ENCODE data around the gene USP17L26. TPM values are rescaled to one million over a fixed set of nuclear protein-coding genes. Genes with fewer than 3 reads are reported as not detected.
"Not testable (repeated sequence)": the region's sequence is repeated elsewhere in the genome, so short reads cannot be mapped to it uniquely, and the experiment has no call there.

The USP17L26 gene
- total RNA-seq (2014; rRNA removed; shearing (Covaris generic)), result not detected in 2 replicates
- total RNA-seq (2022), result not detected in 2 replicates
- Bru-seq, nascent RNA, result not detected
- not detected for BruChase-seq, experiment 1, labeled RNA remaining after a 6-hour chase
- BruChase-seq, experiment 2, labeled RNA remaining after a 2-hour chase, result not detected
- long read RNA-seq, result 0 reads

DNA sequence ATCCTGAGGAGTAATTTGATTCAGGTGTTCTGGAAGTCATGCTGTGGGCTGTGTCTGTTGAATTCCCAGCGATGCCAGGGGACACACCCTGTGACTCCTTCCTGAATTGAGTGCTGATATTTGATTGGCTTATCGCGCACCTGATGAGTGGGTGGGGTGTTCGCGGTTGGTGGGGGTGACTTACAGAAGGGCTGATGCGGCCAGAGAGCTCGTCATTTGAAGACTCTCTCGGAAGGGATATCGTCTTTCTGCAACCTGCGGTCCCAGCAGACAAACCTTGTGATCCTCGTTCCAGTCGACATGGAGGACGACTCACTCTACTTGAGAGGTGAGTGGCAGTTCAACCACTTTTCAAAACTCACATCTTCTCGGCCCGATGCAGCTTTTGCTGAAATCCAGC, at the start of gene USP17L26:
Gene USP17L26, plus strand, starts transcription at position 301 of the 400 bp plus-strand sequence. Its CDS starts 0 bp downstream, at position 301.
- intact Hi-C loops (cut with micrococcal nuclease; ENCODE audit: unreplicated experiment); BruUV-seq (replicated peaks): not testable (repeated sequence)

DNA sequence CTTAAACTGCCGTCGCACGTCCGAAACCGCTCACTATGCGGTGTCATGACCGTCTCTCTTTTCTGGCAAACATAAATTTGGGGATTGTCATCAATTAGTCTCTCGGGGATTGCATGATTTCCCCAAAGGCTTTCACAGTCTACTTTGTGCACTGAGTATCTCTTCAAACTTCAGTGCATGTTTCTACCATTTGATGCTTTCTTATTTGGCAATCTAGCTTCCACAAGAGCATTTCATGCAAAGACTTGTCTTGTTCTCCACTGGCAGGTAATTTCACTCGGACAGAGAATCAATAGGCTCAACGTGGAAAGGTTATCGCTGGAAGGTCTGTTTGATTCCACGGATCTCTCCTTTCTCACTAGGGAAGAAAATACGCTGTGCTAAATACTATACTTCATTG, 10.3 kb upstream of the USP17L26 start:
- H3K36me3 ChIP-seq (ENCODE audit: insufficient read depth, low read length); CTCF ChIA-PET (ENCODE audit: unreplicated experiment); H3K9me2 ChIP-seq (ENCODE audit: insufficient read depth, low read length); BruUV-seq (replicated peaks); H2AFZ ChIP-seq (ENCODE audit: low read length); H3K9me3 ChIP-seq (ENCODE audit: low read length); intact Hi-C loops (cut with micrococcal nuclease; ENCODE audit: unreplicated experiment); H3K79me2 ChIP-seq (ENCODE audit: insufficient read depth, low read depth, low read length); H3K4me3 ChIP-seq (ENCODE audit: low read depth, low read length, poor library complexity, severe bottlenecking); DNase-seq (ENCODE audit: low spot score); H3K27ac ChIP-seq (ENCODE audit: low read depth, low read length, poor library complexity, severe bottlenecking); H3K4me1 ChIP-seq (ENCODE audit: insufficient read depth, low read length, poor library complexity, severe bottlenecking); POLR2A ChIA-PET; H4K20me1 ChIP-seq (ENCODE audit: insufficient read depth, low read length); H3K4me2 ChIP-seq (ENCODE audit: low read length): not testable (repeated sequence)

More for the DNA sequence above, at the start of gene USP17L26:
- H3K4me1 ChIP-seq (ENCODE audit: insufficient read depth, low read length, poor library complexity, severe bottlenecking); POLR2A ChIA-PET; H3K27ac ChIP-seq (ENCODE audit: low read depth, low read length, poor library complexity, severe bottlenecking); CTCF ChIA-PET (ENCODE audit: unreplicated experiment); H3K4me3 ChIP-seq (ENCODE audit: low read depth, low read length, poor library complexity, severe bottlenecking); H3K36me3 ChIP-seq (ENCODE audit: insufficient read depth, low read length); H3K9me3 ChIP-seq (ENCODE audit: low read length); H4K20me1 ChIP-seq (ENCODE audit: insufficient read depth, low read length); H3K9me2 ChIP-seq (ENCODE audit: insufficient read depth, low read length); DNase-seq (ENCODE audit: low spot score); H3K4me2 ChIP-seq (ENCODE audit: low read length); H3K79me2 ChIP-seq (ENCODE audit: insufficient read depth, low read depth, low read length); H2AFZ ChIP-seq (ENCODE audit: low read length): not testable (repeated sequence)

DNA sequence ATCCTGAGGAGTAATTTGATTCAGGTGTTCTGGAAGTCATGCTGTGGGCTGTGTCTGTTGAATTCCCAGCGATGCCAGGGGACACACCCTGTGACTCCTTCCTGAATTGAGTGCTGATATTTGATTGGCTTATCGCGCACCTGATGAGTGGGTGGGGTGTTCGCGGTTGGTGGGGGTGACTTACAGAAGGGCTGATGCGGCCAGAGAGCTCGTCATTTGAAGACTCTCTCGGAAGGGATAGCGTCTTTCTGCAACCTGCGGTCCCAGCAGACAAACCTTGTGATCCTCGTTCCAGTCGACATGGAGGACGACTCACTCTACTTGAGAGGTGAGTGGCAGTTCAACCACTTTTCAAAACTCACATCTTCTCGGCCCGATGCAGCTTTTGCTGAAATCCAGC, 9.6 kb upstream of the USP17L26 start, which contains the start of gene USP17L24:
Gene USP17L24, plus strand, starts transcription at position 301 of the 400 bp plus-strand sequence. Its CDS starts 0 bp downstream, at position 301.
- H2AFZ ChIP-seq (ENCODE audit: low read length); CTCF ChIA-PET (ENCODE audit: unreplicated experiment); H3K4me3 ChIP-seq (ENCODE audit: low read depth, low read length, poor library complexity, severe bottlenecking); intact Hi-C loops (cut with micrococcal nuclease; ENCODE audit: unreplicated experiment); H3K9me3 ChIP-seq (ENCODE audit: low read length); H3K36me3 ChIP-seq (ENCODE audit: insufficient read depth, low read length); H3K4me2 ChIP-seq (ENCODE audit: low read length); H3K79me2 ChIP-seq (ENCODE audit: insufficient read depth, low read depth, low read length); H3K27ac ChIP-seq (ENCODE audit: low read depth, low read length, poor library complexity, severe bottlenecking); POLR2A ChIA-PET; BruUV-seq (replicated peaks); DNase-seq (ENCODE audit: low spot score); H3K4me1 ChIP-seq (ENCODE audit: insufficient read depth, low read length, poor library complexity, severe bottlenecking); H4K20me1 ChIP-seq (ENCODE audit: insufficient read depth, low read length); H3K9me2 ChIP-seq (ENCODE audit: insufficient read depth, low read length): not testable (repeated sequence)

GRCh38 chr4:9329611-9330010, 4.8 kb upstream of the USP17L26 start, which contains the start of gene USP17L25:
USP17L25 (plus strand) TSS chr4:9329911; CDS start chr4:9329911, 0 bp downstream.
- H2AFZ ChIP-seq (ENCODE audit: low read length); intact Hi-C loops (cut with micrococcal nuclease; ENCODE audit: unreplicated experiment); DNase-seq (ENCODE audit: low spot score); H3K27ac ChIP-seq (ENCODE audit: low read depth, low read length, poor library complexity, severe bottlenecking); H3K4me2 ChIP-seq (ENCODE audit: low read length); H3K4me3 ChIP-seq (ENCODE audit: low read depth, low read length, poor library complexity, severe bottlenecking); H3K9me2 ChIP-seq (ENCODE audit: insufficient read depth, low read length); H3K9me3 ChIP-seq (ENCODE audit: low read length); BruUV-seq (replicated peaks); CTCF ChIA-PET (ENCODE audit: unreplicated experiment); H3K79me2 ChIP-seq (ENCODE audit: insufficient read depth, low read depth, low read length); H3K4me1 ChIP-seq (ENCODE audit: insufficient read depth, low read length, poor library complexity, severe bottlenecking); H4K20me1 ChIP-seq (ENCODE audit: insufficient read depth, low read length); POLR2A ChIA-PET; H3K36me3 ChIP-seq (ENCODE audit: insufficient read depth, low read length): not testable (repeated sequence)

DNA sequence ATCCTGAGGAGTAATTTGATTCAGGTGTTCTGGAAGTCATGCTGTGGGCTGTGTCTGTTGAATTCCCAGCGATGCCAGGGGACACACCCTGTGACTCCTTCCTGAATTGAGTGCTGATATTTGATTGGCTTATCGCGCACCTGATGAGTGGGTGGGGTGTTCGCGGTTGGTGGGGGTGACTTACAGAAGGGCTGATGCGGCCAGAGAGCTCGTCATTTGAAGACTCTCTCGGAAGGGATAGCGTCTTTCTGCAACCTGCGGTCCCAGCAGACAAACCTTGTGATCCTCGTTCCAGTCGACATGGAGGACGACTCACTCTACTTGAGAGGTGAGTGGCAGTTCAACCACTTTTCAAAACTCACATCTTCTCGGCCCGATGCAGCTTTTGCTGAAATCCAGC, 4.6 kb downstream of the USP17L26 start, which contains the start of gene USP17L5:
Gene USP17L5, plus strand, starts transcription at position 301 of the 400 bp plus-strand sequence. Its CDS starts 0 bp downstream, at position 301.
- CTCF ChIA-PET (ENCODE audit: unreplicated experiment); POLR2A ChIA-PET; intact Hi-C loops (cut with micrococcal nuclease; ENCODE audit: unreplicated experiment); H3K9me3 ChIP-seq (ENCODE audit: low read length); H3K27ac ChIP-seq (ENCODE audit: low read depth, low read length, poor library complexity, severe bottlenecking); DNase-seq (ENCODE audit: low spot score); H2AFZ ChIP-seq (ENCODE audit: low read length); H3K4me1 ChIP-seq (ENCODE audit: insufficient read depth, low read length, poor library complexity, severe bottlenecking); H3K4me3 ChIP-seq (ENCODE audit: low read depth, low read length, poor library complexity, severe bottlenecking); BruUV-seq (replicated peaks); H3K4me2 ChIP-seq (ENCODE audit: low read length); H4K20me1 ChIP-seq (ENCODE audit: insufficient read depth, low read length); H3K9me2 ChIP-seq (ENCODE audit: insufficient read depth, low read length); H3K36me3 ChIP-seq (ENCODE audit: insufficient read depth, low read length); H3K79me2 ChIP-seq (ENCODE audit: insufficient read depth, low read depth, low read length): not testable (repeated sequence)

DNA sequence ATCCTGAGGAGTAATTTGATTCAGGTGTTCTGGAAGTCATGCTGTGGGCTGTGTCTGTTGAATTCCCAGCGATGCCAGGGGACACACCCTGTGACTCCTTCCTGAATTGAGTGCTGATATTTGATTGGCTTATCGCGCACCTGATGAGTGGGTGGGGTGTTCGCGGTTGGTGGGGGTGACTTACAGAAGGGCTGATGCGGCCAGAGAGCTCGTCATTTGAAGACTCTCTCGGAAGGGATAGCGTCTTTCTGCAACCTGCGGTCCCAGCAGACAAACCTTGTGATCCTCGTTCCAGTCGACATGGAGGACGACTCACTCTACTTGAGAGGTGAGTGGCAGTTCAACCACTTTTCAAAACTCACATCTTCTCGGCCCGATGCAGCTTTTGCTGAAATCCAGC, 9.4 kb downstream of the USP17L26 start, which contains the start of gene USP17L27:
Gene USP17L27, plus strand, starts transcription at position 301 of the 400 bp plus-strand sequence. Its CDS starts 0 bp downstream, at position 301.
- CTCF ChIA-PET (ENCODE audit: unreplicated experiment); H4K20me1 ChIP-seq (ENCODE audit: insufficient read depth, low read length); H3K4me3 ChIP-seq (ENCODE audit: low read depth, low read length, poor library complexity, severe bottlenecking); H3K4me2 ChIP-seq (ENCODE audit: low read length); H3K36me3 ChIP-seq (ENCODE audit: insufficient read depth, low read length); H3K79me2 ChIP-seq (ENCODE audit: insufficient read depth, low read depth, low read length); H2AFZ ChIP-seq (ENCODE audit: low read length); H3K9me3 ChIP-seq (ENCODE audit: low read length); POLR2A ChIA-PET; H3K27ac ChIP-seq (ENCODE audit: low read depth, low read length, poor library complexity, severe bottlenecking); H3K9me2 ChIP-seq (ENCODE audit: insufficient read depth, low read length); DNase-seq (ENCODE audit: low spot score); intact Hi-C loops (cut with micrococcal nuclease; ENCODE audit: unreplicated experiment); H3K4me1 ChIP-seq (ENCODE audit: insufficient read depth, low read length, poor library complexity, severe bottlenecking); BruUV-seq (replicated peaks): not testable (repeated sequence)
